ENCODE results near the gene CFAP206.

DNA sequence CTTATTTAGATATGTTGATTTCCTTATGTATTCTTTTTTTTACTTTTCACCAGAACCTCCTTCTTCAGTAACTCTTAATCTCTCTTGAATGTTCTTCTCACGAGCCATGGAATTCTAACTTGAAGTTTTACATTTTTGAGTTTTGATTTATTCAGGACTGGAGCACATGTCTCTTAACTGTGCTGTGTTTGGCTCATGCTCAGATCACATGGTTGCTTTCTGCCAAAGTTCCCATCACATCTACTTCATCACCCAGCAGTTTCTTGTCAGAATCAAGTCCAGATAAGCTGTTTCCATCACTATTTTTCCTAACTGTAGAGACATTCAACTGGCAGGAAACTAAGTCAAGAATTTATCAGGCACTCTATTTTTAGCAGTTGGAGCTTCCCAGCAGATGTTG is 96.7 kb downstream of the CFAP206 start:
- TF ChIP-seq, protein P1, sequence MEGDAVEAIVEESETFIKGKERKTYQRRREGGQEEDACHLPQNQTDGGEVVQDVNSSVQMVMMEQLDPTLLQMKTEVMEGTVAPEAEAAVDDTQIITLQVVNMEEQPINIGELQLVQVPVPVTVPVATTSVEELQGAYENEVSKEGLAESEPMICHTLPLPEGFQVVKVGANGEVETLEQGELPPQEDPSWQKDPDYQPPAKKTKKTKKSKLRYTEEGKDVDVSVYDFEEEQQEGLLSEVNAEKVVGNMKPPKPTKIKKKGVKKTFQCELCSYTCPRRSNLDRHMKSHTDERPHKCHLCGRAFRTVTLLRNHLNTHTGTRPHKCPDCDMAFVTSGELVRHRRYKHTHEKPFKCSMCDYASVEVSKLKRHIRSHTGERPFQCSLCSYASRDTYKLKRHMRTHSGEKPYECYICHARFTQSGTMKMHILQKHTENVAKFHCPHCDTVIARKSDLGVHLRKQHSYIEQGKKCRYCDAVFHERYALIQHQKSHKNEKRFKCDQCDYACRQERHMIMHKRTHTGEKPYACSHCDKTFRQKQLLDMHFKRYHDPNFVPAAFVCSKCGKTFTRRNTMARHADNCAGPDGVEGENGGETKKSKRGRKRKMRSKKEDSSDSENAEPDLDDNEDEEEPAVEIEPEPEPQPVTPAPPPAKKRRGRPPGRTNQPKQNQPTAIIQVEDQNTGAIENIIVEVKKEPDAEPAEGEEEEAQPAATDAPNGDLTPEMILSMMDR (conservative IDR thresholded peaks at IDR 0.05): no peak
- no peak for TF ChIP-seq EZH2 (IDR thresholded peaks at IDR 0.05; ENCODE audit: low read depth)

All from PC-9 (cell line).